Measurements from ENCODE around the gene LCN1.
"Not testable (repeated sequence)": the region's sequence is repeated elsewhere in the genome, so short reads cannot be mapped to it uniquely, and the experiment has no call there.

LCN1 gene

DNA sequence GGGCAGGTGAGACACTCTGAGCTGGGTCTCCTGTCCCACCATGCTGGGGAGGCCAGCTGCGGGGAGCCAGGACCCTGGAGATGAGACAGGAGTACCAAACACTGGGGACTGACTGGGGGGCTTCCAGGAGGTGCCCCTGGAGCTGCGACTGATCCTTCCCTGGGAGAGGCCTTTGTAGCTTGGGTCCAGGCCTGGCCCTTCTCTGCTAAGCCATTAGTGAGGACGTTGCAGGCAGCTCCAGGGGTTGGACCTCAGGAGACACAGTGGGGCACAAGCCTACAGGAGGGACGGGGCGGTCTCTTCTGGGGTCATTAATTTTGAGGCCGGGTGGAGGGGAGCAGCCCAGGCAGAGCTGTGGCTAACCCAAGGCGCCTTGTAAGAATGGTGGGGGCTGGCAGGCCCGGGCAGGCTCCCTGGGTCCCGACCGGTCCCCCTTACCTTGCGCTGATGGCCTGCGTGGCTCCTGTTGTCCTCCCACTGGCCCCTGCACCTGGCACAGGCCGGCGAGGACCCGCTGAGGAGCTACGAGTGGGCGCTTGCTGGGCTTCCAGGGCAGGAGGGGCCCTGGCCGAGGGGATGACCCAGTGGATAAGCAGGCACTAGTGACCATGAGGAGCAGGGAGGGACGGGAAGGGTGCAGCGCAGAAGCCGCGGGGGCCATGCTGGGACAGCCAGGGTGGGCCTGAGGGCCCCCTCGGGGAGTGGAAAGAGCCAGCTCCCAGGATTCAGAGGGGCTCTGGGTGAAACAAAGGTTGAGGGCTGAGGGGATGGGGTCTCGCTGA is 15.6 kb upstream of the LCN1 start:
- DNase-seq: no peak

DNA sequence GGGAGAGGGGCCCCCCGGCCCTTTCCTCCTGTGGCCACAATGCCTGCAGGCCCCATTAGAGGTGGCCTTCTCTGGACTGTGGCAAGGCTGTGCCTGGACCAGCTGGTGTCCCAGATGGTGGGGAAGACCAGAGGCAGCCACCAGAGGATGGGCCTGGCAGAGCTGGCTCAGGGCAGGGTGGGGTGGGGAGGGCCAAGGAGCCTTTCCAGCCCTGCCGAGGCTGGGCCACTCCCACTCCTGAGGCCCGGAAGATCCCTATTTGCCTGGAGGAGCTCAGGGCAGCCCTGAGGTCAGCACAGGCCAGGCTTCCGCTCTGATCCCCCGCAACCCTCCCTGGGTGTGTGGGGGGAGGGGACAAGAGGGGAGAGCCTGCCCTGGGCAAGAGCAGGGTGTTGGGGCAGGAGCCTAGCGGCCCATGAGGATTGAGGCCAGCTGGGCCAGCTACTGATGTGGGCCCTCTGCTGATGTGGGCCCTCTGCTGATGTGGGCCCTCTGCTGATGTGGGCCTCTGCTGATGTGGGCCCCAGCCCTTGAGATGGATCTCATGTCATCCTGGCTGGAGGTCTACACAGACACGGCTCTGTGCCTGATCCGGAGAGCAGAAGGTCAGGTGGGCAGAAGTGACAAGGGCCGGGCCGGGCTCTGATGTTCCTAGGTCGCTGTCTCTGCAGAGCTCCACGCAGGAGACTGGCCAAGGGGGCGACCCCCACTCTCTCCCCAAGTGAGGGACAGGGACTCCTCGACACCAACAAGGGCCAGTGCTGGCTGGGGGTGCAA is 14.7 kb upstream of the LCN1 start:
- DNase-seq: no peak

DNA sequence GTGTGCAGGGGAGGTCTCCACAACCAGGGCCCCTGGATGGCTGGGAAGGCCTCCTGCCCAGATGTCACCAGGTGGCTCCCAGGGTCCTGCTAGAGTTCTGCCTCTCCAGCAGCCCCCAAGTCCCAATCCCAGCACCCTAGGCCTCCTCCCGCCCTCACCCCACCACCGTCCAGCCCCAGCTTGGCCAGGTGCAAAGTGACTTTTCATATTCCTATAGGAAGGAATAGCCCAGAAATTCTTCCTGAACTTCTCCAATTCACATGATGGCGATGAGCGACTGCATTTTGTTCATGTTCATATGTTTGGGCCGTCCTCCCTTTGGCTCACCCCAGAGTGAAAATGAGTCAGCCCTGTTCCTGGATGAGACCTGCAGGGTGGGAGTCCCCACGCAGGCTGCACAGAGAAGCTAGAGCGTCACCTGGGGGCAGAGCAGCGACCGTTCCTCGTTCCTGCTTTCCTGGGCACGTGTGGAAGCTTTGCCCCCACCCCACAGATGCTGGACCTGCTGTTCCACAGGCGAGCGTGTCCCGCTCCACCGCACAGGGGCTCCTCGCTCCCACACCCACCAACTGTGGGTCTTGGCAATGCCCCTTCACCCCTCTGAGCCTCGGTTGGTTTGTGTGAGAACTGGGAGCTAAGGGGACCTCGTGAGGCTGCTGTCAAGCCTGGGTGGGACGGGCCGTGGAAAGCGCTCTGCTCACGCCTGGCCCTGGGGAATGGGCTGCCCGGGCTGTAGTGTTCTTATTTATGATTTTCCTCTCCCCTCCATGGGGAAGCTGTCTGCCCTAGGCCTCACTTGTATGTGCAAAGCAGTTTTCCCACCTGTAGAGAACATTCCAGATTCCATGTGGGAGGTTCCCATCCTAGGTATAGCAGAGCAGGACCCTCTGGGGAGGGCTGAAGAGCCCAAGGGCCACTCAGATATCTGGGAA is 13.9 kb upstream of the LCN1 start:
- DNase-seq: no peak

DNA sequence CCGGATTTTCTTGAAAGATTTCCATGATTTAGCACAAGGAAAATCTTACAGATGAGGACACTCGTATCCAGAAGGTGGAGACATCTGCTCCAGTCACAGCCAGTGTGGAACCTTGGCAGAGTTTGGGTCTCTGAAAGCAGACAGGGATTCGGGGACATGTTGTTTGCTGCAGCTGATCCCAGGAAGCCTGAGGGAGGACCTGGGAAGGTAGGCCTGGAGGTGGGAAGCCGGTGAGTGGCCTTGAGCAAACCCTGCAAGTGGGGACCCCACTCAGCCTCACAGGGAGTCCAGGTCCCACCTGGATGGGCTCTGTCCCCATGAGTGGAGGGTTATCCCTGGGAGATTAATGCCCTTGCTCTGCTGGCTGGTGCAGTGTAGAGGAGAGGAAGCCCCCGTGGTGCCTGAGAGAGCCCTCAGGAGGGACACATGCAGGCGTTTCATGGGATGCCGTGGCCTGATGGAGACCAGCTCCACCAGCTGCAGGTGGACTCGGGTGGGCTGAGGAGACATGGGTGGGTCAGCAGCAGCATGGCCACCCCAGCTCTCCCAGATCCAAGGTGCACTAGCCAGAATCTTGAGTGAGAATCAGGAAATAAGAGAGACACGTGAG is 12.9 kb upstream of the LCN1 start:
- no peak for DNase-seq

DNA sequence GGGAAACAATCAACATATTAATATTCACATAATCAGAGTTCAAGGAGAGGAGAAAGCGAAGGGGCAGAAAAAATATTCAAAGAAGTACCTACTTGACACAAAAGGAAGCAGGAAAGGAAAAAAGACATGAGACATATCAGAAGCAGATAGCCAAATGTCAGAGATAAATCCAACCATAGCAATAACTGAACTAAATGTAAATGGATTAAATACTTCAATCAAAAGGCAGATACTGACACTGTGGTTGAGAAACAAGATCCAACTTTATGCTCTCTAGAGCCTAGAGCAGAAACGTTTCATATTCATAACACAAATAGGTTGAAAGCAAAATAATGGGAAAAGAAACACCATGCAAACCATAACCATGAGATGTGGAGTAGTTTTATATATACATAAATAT is 11.8 kb upstream of the LCN1 start:
- DNase-seq: no peak

DNA sequence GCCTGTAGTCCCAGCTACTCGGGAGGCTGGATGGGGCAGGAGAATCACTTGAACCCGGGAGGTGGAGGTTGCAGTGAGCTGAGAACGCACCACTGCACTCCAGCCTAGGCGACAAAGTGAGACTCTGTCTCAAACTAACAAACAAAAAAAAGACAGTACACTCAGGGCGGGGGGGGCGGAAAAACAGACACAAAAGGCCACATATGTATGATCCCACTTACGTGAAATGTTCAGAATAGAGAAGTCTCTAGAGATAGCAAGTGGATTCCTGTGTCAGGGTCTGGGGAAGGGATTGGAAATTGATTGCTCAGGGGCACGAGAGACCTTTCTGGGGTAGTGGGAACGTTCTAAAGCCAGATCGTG is 9.0 kb upstream of the LCN1 start:
- no peak for DNase-seq

DNA sequence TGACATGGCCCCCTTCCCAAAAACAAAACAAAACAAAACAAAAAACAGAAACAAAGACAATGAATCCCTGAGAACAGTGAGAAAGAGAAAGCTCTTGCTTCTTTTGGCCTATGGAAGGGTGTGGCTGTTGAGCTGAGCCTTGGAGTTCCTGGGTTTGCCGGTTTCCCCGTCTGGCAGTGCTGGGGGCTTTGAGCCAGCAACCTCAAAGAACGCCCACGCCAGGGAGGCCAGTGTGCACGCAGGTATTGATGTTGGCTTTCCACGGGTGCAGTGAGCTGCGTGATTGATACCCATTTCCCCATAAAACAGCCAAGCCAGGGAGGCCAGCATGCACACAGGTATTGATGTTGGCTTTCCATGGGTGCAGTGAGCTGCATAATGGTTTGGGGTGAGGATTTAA is 8.3 kb upstream of the LCN1 start:
- DNase-seq: no peak

DNA sequence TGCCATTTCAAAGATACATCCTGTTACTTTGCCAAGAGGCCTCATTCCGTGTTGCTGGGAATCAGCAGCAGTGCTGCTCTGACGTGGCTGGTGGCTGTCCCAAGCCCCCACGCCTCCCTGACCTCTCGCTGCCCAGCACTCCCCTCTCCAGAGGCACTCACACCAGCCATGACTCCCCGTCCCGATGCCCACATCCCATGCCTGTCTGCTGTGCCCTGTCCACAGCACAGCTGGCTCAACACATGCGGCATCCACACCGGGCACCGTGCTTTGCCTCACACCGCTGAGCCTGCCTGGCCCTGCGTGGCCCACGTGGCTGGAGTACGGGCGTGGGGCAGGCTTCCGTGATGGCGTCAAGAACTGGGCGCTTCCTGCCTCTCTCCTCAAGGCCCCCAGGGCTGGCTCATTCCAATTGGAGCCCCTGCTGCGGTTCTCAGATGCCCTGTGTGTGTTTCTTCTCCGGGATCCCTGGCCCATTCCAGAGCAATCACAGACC is 7.8 kb upstream of the LCN1 start:
- DNase-seq: no peak

DNA sequence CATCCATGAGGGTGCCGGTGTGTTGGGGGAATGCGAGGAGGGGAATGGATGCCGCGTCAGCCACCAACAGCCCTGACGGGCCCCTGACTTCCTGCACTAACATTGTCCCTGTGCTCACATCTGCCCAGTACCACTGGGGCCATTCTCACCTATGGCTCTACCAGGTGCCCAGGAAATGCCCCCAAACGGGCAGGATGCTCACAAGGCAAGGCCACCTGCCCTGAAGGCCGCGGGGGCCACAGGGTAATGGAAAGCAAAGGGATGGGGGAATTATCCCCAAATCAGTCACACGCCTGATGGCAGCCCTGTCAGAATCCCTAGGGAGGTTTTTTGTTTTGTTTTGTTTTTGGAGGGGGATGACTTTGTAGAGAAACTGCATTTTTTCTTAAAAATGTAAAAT is 7.3 kb upstream of the LCN1 start:
- DNase-seq: not testable (repeated sequence)

DNA sequence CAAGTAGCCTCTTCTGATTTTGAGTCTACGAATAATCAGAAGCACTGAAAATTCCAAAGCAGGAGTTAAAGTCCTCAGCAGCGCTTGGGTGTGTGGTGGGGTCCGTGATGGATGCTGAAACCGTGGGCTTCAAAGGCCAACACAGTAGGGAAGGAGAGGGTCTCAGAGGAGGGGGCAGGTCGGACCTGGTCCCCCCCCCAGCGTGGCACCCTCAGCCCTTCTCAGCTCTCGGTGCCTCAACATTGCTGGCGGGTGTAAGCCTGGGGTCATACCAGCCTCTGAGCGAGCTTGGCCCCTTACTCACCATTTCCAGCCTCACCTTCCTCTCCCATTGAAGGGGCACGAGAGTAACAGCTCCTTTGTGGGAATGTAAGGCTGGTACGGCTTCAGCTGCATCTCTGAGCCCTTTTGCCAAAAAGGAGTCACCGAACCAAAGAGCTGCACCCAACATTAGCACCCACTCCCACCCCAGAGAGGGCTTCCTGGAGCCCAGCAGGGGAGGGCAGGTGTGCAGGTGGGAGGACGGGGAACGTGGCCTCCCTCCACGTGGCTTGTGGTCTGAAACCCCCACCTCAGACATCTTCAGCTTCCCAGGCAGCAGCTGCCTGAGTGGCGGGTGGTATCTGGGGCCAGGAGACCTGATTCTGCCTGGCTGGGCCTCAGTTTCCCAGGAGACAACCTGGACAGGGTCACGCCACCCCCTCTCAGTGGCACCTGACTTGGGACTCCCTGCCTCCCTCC is 6.7 kb upstream of the LCN1 start:
- DNase-seq: no peak

DNA sequence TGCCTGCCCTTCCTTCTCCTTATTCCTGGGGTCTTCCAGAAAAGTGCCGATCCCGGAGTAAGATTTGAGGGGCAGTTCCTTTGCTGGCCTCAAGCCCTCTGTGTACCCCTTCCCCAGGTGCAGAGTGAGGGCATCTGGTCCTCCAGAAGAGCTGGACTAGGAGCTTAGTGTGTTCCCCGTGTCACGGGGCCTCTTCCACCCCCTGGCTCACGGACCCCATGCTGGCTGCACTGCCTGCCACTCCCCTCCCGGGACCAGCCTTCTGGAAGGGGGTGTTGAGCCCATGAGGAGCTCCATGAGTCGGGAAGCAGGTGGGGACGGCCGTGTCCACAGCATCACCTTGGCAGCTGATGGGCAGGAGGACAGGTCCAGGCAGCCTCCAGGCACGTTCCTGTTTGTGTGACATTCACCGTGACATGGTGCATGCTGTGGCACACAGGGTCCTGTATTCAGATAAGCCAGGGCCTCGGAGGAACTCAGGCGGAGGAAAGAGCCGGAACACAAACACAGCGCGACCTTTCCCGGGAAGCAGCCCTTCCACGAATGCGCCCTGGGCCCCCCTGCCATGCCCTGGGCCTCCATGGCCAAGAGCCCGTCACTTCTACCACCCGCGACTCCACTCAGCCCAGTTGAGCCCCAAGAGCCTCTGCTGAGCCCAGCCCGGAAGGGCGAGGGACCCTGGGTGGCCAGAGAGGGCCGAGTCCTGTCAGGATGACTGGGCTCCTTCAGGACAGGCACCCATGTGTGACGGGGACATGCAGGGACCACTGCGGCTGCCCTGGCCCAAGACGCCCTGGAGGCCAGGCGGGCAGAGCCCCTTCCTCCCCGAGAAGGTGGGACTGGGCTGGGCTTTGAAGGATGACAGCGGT is 5.9 kb upstream of the LCN1 start:
- no peak for DNase-seq

DNA sequence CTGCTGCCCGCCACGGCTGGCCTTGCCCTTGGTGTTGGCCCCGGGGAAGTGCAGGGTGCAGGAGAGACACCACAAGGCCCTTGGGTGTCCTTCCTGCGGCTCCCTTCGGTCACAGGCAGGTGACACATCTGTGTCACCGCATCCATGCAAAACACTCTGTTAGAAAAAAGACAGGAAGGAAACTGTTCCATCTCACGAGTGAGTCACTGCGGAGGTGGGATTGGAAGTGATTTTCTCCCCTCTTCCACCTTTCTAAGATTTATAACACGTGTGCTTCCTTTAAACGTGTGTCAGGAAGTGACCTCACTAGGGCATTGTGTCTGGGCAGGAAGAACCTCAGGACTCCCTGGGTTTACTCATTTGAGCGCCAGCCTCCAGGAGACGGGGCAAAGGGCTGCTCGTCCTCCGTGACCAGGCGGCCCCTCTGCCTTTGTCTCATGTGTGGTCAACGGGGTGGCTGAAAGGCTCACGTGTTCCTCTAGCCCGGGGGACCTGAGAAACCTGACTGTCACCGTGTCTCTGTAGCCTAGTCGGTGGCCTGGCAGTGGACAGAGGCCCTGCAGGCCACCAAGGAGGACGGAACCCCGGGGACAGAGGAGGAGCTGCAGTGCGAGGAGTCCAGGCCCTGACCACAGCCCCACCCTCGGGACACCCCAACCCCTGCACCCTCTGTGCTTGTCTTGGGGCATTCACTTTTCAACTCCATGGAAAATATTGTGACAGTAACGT is 4.9 kb upstream of the LCN1 start:
- no peak for DNase-seq

DNA sequence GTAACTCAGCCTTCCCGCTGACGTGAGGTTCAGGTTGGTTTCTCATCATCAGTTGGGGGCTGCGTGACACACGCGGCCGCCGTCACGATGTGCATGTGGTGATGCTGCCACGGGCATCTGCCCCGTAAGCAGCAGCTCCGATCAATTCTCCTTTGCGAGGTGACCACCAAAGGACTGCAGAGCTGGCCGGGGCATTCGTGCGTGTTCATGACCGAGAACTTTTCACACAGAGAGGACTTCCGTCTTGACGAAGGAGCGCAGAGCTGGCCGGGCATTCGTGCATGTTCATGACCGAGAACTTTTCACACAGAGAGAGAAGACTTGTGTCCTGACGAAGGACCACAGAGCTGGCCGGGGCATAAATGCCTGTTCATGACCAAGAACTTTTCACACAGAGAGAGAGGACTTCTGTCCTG is 3.8 kb upstream of the LCN1 start:
- DNase-seq: no peak

DNA sequence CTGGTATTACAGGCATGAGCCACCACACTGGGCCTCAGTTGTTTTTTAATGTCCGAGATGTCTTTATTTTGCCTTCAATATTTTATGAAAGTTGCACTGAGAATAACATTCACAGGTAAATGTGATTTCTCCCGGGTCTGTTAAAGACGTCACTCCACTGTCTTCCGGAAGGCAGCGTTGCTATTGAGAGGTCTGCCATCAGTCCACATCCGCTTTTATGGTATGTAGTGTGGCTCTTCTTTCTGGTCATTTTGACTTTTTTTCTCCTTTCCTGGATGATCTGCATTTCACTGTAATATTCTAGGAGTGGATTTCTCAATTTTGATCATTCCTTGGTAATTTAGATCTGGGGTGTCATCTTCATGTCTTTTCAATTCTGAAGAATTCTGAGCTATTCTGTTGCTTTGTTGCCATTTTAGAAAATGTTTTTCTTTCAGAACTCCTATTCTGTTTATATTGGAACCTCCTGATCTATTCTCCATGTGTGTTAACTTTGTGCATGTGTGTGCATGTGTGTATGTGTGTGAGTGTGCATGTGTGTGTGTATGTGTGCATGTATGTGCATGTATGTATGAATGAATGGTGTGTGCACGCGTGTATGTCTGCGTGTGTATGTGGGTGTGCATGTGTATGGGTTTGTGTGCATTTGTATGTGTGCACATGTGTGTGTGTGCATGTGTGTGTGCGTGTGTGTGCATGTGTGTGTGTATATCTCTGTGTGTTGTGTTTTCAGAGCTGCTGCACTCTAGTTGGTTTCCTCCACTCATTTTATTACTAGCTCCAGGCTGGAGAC is 1.9 kb upstream of the LCN1 start:
- DNase-seq: no peak

DNA sequence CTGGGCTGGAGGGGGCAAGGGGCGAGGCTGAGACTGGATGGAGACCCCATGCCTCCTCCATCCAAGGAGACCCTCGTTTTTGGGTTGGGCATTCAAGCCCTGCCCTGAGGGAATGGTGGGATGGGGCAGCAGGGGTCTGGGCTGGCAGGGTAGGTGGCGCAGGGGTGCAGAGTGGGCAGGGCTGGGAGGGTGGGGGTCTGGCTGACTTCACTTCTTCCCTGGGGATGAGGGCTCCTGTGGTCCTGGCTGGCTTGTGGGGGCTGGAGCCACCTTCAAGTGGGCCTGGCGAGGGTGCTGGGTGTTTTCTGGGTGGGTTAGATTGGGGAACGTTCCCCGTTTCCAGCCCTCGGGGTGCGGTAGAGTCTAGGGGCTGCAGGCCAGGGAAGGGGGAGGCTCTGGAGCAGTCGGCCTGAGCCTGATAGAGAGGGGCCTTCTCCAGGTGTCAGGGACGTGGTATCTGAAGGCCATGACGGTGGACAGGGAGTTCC is 412 bp downstream of the LCN1 start:
- no peak for DNase-seq

DNA sequence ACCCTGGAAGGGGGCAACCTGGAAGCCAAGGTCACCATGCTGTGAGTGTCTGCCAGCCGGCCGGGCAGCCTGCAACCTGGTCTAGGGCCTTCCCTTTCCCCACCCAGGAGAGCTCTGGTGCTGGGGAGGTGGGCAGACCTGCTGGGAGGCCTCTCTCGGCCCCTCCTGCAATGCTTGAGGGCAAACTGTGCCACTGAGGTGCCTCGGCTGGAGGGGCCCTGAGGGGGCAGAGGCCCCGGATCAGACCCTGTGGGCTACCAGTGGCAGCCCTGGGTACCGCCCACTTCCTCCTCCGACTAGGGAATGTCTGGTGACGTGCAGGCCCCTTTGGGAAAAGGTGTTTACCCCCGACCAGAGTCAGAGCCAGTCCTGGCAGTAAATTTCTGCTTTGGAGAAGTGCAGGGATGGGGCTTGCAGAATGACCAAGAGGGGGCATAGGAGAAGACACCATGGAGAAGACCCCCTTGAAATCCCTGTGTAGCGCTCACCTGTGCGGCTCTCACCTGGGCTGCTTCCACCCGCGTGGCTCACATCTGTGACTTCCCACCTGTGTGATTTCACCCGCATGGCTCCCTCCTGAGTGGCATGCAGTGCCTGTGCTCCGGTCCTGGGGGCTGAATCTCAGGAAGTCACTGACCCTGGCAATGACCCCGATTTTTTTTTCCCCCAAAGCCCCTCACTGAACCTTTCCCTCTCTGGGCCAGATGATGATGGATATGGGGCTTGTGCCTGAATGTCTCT is 1.1 kb downstream of the LCN1 start:
- no peak for DNase-seq

DNA sequence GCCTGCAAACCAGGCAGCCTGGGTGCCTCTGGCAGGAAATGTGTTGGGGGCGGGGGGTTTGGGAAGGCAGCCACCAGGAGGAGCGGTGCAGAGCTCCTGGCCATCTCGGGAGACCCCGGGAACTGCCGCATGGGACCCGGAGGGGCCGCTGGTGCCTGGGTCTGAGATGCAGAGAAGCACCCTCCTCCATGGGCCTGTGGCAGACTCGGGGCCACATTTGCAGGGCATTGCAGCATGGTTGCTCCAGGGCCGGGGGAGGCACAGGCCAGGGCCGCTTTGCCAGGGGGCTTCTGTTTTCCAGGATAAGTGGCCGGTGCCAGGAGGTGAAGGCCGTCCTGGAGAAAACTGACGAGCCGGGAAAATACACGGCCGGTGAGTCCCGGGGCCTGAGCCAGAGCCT is 1.7 kb downstream of the LCN1 start:
- no peak for DNase-seq

DNA sequence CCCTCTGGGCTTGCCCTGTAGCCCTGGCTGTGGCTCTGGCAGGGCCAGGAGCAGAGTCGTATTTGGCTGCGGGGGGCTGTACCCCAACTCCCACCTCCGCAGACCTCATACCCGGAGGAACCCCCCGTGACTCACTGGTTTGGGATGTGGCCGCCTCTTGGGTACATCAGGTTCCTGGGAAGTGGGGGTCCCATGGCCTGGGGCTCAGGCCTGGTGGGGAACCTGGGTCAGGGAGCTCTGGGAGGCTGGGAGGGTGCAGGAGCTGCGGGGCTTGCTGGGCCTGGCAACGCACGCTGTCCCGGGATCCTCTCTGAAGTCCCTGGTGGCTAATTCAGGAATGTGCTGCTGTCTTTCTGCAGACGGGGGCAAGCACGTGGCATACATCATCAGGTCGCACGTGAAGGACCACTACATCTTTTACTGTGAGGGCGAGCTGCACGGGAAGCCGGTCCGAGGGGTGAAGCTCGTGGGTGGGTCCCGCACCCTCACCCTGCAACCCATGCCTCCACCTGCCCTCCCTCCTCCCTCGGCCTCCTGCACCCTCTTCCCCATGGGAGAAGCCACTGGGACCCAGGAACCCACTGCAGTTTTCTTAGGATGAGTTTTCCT is 2.4 kb downstream of the LCN1 start:
- DNase-seq: no peak

Measured in NCI-H1092 treated with DMSO at 0.1 percent for 48 hours (cell line).